SK-N-SH treated with all-trans-retinoic acid at 6 μM for 48 hours (cell line): ENCODE results near the gene AP4E1.

Experiments used
- BACH2 ChIP-seq: fragments of 250-450 bp; sonication (Bioruptor Pico); IDR thresholded peaks from 2 replicates; pipeline ENCODE4 v1.9.0; 2021; ENCODE audit warnings: mild to moderate bottlenecking, borderline replicate concordance
- CSRNP3 ChIP-seq: fragments of 250-450 bp; sonication (Bioruptor Pico); IDR thresholded peaks from 2 replicates; pipeline ENCODE4 v1.5.1; 2021; ENCODE audit warnings: mild to moderate bottlenecking, moderate library complexity
- ISL1 ChIP-seq: fragments of 250-450 bp; sonication (Bioruptor Pico); IDR thresholded peaks from 2 replicates; pipeline ENCODE4 v2.1.2; 2022; ENCODE audit warnings: mild to moderate bottlenecking, moderate library complexity
- SNAI2 ChIP-seq: fragments of 250-450 bp; sonication (Bioruptor Pico); IDR thresholded peaks from 2 replicates; pipeline ENCODE4 v1.5.0; 2020; ENCODE audit warnings: mild to moderate bottlenecking, moderate library complexity
- ZFP30 ChIP-seq: fragments of 450-650 bp; formaldehyde crosslinking; IDR thresholded peaks from 2 replicates; pipeline ENCODE4 v1.5.0; 2022; ENCODE audit warnings: mild to moderate bottlenecking, moderate library complexity

GRCh38 chr15:51007131-51007666 is 98.7 kb downstream of the AP4E1 start:
- TF ChIP-seq ZFP30 (CRISPR knock-in tag) (no peak), CSRNP3 (CRISPR knock-in tag) (no peak), ISL1 (CRISPR knock-in tag) (no peak), BACH2 (CRISPR knock-in tag) (no peak), SNAI2 (CRISPR knock-in tag) (no peak)
